Measurements from ENCODE around the gene CCDC190. TPM values are rescaled to one million over a fixed set of nuclear protein-coding genes. Genes with fewer than 3 reads are reported as not detected.

CCDC190 gene
- total and polyA plus RNA-seq, 2 of the 13 experiments (the other 11 are each of a cell fraction or from before 2014, with no cell fraction given): not detected

DNA sequence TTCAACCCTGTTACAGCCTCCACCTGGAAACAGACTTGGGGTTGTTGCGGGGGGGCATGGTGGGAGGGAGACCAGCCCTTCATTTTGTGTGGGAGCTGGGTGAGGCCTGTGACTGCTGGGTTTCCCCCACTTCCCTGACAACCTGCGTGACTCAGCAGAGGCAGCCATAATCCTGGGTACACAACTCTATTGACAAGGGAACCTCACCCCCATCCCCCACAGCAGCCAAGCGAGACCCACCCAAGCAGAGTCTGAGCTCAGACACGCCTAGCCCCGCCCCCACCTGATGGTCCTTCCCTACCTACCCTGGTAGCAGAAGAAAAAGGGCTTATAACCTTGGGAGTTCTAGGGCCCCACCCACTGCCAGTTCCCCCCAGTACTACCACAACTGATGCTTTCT, 8.0 kb upstream of the CCDC190 start:
- POLR2A ChIA-PET: no interaction called here
- Histone ChIP-seq H3K4me3 (replicated peaks in 1 of 3; ENCODE audit: insufficient read depth in 1 of 3, low read depth in 2 of 3, low read length in 3 of 3) (no peak overlapping the region), H2AFZ (ENCODE audit: low read length) (no peak overlapping the region), H3K27ac (ENCODE audit: extremely low read length, insufficient read depth, low read length) (no peak overlapping the region), H3K36me3 (replicated peaks in 1 of 2; ENCODE audit: control insufficient read depth in 1 of 2, insufficient read depth in 2 of 2, low read length in 2 of 2) (no peaks in the 10 kb centered on the region), H4K20me1 (ENCODE audit: insufficient read depth, low read length) (no peaks in the 10 kb centered on the region), H3K9ac (ENCODE audit: insufficient read depth, low read depth, low read length) (no peak overlapping the region), H3K79me2 (ENCODE audit: insufficient read depth, low read length) (no peaks in the 10 kb centered on the region), H3K4me2 (ENCODE audit: low read depth, low read length) (no peak overlapping the region), H3K27me3 (ENCODE audit: control insufficient read depth in 1 of 2, insufficient read depth in 2 of 2, low read length in 2 of 2) (no peaks in the 10 kb centered on the region), H3K9me3 (ENCODE audit: low read length) (no peaks in the 10 kb centered on the region), H3K4me1 (ENCODE audit: insufficient read depth, low read length) (peaks cover 11% of the 10 kb centered on the region)
- ATAC-seq (no peak), FAIRE-seq (no peak), DNase-seq (ENCODE audit: low spot score) (no peak)
- CTCF ChIA-PET (ENCODE audit: low intra/inter-chr PET ratio, low total read pairs): no interaction called here
- 0% methylated on average over 5 of the region's 5 CpGs for WGBS (ENCODE audit: low lambda C conversion rate)
- BruUV-seq (replicated peaks): no TSS peak
- intact Hi-C loops (cut with micrococcal nuclease; ENCODE audit: unreplicated experiment): no loop called here
- in situ Hi-C loops (cut with HindIII; ENCODE audit: extremely low pct_ligation_motif_present, low pct_unique_long_range_greater_than_20kb): no loop called here
- TF ChIP-seq YEATS4 (CRISPR knock-in tag; IDR thresholded peaks at IDR 0.05; ENCODE audit: borderline replicate concordance) (no peak), FOSL2 (CRISPR knock-in tag; IDR thresholded peaks at IDR 0.05) (0 out of 2 replicates have a peak, but pooled peaks have one; percentile 17)

DNA sequence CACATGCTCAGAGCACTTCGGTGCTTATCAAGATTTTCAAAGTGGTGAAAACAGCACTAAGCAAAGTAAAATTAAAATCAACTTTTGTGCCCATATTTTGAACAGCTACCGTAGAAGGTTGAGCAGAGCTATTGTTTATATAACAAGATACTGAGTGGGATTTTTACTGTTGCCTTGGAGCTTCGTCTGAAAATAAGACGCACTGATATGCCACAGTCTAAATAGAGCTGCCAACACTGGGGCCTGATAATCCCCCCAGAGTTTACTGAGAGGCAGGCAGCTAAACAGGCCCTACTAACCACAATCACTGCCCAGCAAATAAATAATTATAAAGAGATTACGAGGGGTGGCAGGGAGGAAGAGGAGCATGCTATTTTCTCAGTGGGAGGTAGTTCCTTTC, 650 bp upstream of the CCDC190 start:
- 53% methylated on average over 5 of the region's 5 CpGs for WGBS (ENCODE audit: low lambda C conversion rate)
- peaks cover 0 to 7% of the 10 kb centered on the region in 2 experiments; a peak in 3 of 5 replicates for H3K27me3 ChIP-seq (ENCODE audit: control insufficient read depth in 1 of 2, insufficient read depth in 2 of 2, low read length in 2 of 2)
- DNase-seq (ENCODE audit: low spot score) (no peak), ATAC-seq (no peak), FAIRE-seq (no peak)
- BruUV-seq (replicated peaks): no TSS peak
- no peak for TF ChIP-seq SOX6 (IDR thresholded peaks at IDR 0.05)
- no peak for TF ChIP-seq SOX6 (CRISPR knock-in tag; IDR thresholded peaks at IDR 0.05)
- no peak overlapping the region for H2AFZ ChIP-seq (ENCODE audit: low read length)
- POLR2A ChIA-PET: no interaction called here
- no peaks in the 10 kb centered on the region for H3K4me1 ChIP-seq (ENCODE audit: insufficient read depth, low read length)
- H3K36me3 ChIP-seq (replicated peaks in 1 of 2; ENCODE audit: control insufficient read depth in 1 of 2, insufficient read depth in 2 of 2, low read length in 2 of 2): no peaks in the 10 kb centered on the region
- CTCF ChIA-PET (ENCODE audit: low intra/inter-chr PET ratio, low total read pairs): no interaction called here
- no peaks in the 10 kb centered on the region for H3K79me2 ChIP-seq (ENCODE audit: insufficient read depth, low read length)
- no peak overlapping the region for H3K27ac ChIP-seq (ENCODE audit: extremely low read length, insufficient read depth, low read length)
- H3K9ac ChIP-seq (ENCODE audit: insufficient read depth, low read depth, low read length): no peak overlapping the region
- in situ Hi-C loops (cut with HindIII; ENCODE audit: extremely low pct_ligation_motif_present, low pct_unique_long_range_greater_than_20kb): no loop called here
- H4K20me1 ChIP-seq (ENCODE audit: insufficient read depth, low read length): no peaks in the 10 kb centered on the region
- no peak overlapping the region for H3K4me3 ChIP-seq (replicated peaks in 1 of 3; ENCODE audit: insufficient read depth in 1 of 3, low read depth in 2 of 3, low read length in 3 of 3)
- intact Hi-C loops (cut with micrococcal nuclease; ENCODE audit: unreplicated experiment): no loop called here
- no peaks in the 10 kb centered on the region for H3K9me3 ChIP-seq (ENCODE audit: low read length)
- H3K4me2 ChIP-seq (ENCODE audit: low read depth, low read length): no peak overlapping the region
